Measurements from ENCODE around the gene CALML3. TPM values are rescaled to one million over a fixed set of nuclear protein-coding genes. Genes with fewer than 3 reads are reported as not detected.

CALML3 gene
- total RNA-seq, 1 donor from 2014 or later = not detected

DNA sequence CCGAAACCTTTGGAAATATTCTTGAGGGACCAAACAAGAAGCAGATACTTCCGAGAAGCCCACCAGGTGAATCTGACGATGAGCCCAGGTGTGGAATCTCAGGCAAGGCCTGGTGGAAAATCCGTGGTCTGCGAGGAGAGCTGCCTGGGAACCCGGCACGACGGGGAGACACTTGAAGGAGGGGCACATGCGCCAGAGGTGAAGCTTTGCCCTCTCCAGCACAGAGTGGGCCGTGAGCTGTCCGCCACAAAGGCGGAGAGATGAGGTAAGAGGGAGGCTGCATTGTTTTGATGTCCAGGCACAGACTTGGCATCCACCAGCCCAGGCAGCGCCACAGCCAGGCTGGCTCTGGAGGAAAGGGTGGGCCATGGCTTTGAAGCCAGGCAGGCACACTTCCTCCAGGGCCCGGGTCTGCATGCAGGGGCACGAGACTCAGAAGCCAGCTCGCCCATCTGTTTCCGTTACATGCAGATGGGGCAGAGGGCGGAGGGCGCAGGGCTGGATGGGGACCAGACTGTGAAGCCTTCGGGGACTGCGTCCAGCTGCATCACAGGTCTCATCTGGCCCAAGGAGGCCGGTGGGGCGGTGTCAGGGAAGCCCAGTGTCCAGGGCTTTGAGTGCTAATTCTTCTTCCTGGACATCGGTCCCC, 45.4 kb downstream of the CALML3 start:
- ATAC-seq = peak; percentile 18
- intact Hi-C loops (cut with DNase I) = no loop called here
- DNase-seq = peak; percentile 53
- Histone ChIP-seq H3K36me3 (no peaks in the 10 kb centered on the region), H3K27me3 (no peaks in the 10 kb centered on the region), H3K27ac (no peak overlapping the region), H3K9me3 (no peaks in the 10 kb centered on the region), H3K4me1 (no peaks in the 10 kb centered on the region), H3K4me3 (no peak overlapping the region)
- TF ChIP-seq CTCF (IDR thresholded peaks at IDR 0.05) = no peak

GRCh38 chr10:5570979-5571810, 46.4 kb downstream of the CALML3 start:
- no peak overlapping the region for H3K27ac ChIP-seq
- ATAC-seq (no peak), DNase-seq (peak; percentile 19)
- intact Hi-C loops (cut with DNase I) = no loop called here
- no peaks in the 10 kb centered on the region for H3K9me3 ChIP-seq
- H3K27me3 ChIP-seq = no peaks in the 10 kb centered on the region
- no peaks in the 10 kb centered on the region for H3K4me1 ChIP-seq
- no peak for TF ChIP-seq CTCF (IDR thresholded peaks at IDR 0.05)
- H3K4me3 ChIP-seq = no peak overlapping the region
- no peaks in the 10 kb centered on the region for H3K36me3 ChIP-seq

GRCh38 chr10:5571826-5572225, 47.1 kb downstream of the CALML3 start:
- H3K36me3 ChIP-seq = no peaks in the 10 kb centered on the region
- no peaks in the 10 kb centered on the region for H3K27me3 ChIP-seq
- no peak for TF ChIP-seq CTCF (IDR thresholded peaks at IDR 0.05)
- no peak overlapping the region for H3K27ac ChIP-seq
- H3K9me3 ChIP-seq = no peaks in the 10 kb centered on the region
- DNase-seq (peak; percentile 38), ATAC-seq (no peak)
- H3K4me1 ChIP-seq = no peaks in the 10 kb centered on the region
- H3K4me3 ChIP-seq = no peak overlapping the region
- intact Hi-C loops (cut with DNase I) = no loop called here

DNA sequence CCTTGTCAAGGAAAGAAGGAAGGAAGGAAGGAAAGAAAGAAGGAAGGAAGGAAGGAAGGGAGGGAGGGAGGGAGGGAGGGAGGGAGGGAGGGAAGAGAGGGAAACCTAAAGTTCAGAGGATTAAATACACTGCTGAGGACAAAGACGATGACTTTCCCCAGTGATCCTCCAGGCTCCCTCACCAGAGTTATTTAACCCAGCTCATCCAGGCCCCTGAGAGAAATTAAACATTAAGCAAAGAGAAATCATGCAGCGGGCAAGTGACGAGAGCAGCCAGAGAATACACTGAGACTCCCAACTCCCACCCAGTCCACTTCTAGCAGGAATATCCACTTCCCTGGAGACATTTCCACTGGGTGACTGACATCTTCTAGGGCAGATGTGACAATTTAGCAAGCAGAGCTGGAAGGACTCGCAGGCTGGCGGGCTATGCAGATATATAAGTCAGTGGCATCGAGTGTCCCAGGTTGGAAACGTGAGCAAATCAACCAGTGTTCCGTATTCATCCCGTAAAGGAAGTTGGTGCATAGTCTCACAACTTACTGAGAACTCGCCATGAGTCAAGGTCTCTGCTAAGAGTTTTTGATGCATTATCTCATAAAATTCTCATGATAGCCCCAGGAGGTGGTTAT, 48.7 kb downstream of the CALML3 start:
- H3K27ac ChIP-seq = no peak overlapping the region
- no peak overlapping the region for H3K4me3 ChIP-seq
- ATAC-seq (no peak), DNase-seq (peak; percentile 15)
- H3K9me3 ChIP-seq = no peaks in the 10 kb centered on the region
- no peaks in the 10 kb centered on the region for H3K27me3 ChIP-seq
- H3K36me3 ChIP-seq = no peaks in the 10 kb centered on the region
- intact Hi-C loops (cut with DNase I) = no loop called here
- no peak for TF ChIP-seq CTCF (IDR thresholded peaks at IDR 0.05)
- no peaks in the 10 kb centered on the region for H3K4me1 ChIP-seq

GRCh38 chr10:5573968-5574641, 49.3 kb downstream of the CALML3 start:
- Histone ChIP-seq H3K4me3 (no peak overlapping the region), H3K36me3 (no peaks in the 10 kb centered on the region), H3K27me3 (no peaks in the 10 kb centered on the region), H3K27ac (no peak overlapping the region), H3K4me1 (no peaks in the 10 kb centered on the region), H3K9me3 (no peaks in the 10 kb centered on the region)
- intact Hi-C loops (cut with DNase I) = no loop called here
- DNase-seq (peak; percentile 56), ATAC-seq (no peak)
- TF ChIP-seq CTCF (IDR thresholded peaks at IDR 0.05) = no peak

Data from upper lobe of right lung (tissue), 1 donor.